T-helper 2 cell treated with Interferon-gamma antibody and Interleukin-4, amounts not matched to agents 100 ng/mL and 5 ng/mL, for 36 hours (primary cell): Measurements from ENCODE around the gene R3HDM4. TPM values are rescaled to one million over a fixed set of nuclear protein-coding genes. Genes with fewer than 3 reads are reported as not detected.

Experiments
- intact Hi-C: fragments of 100-400 bp; cut with micrococcal nuclease; formaldehyde crosslinking; loops from one replicate; pipeline ENCODE4 v1.15.1; 2023
- total RNA-seq: library from RNA; stranded (reverse); gene quantifications from 2 replicates; pipeline ENCODE4 v1.2.3, GENCODE V29; 2022

R3HDM4 gene
- total RNA-seq, 1 donor from 2014 or later: 96.4 TPM

DNA sequence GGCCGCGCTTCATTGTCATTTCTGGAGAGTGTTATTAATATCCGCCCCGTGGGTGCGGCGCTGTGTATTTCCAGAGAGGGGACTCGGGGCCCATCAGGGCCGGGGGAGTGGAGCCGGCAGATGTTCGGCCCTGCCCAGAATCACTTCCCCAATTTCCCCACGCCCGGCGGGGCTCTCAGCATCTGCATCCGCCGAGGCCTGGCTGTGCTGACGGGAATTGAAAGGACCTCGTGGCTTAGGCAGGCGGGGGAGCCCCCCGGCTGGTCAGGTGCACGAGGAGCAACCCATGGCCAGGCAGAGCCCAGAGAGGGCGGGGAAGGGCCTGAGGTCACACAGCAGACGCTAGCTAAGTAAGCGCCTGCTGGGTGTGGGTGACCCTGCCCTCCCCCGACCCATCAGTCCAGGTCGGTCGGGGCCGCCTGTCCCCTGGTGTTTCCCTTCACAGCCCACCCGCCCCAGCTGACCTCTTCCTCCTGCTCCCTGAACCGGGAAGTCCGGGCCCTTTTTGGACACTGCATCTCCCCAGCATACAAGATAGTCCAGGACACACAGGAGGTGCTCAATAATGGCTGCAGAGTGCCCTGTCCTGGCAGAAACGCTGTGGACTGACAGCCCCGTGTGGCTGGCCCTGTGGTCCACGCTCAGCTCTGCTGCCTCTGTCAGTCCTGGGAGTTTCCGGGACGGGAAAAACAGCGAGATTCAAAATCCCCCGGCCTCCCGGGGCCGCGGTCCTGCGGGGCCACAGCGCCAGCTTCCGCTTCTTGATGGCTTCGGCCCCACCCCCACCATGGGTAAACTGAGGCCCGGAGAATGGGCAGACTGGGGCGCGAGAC, 34.9 kb upstream of the R3HDM4 start:
- intact Hi-C loops: no loop called here

DNA sequence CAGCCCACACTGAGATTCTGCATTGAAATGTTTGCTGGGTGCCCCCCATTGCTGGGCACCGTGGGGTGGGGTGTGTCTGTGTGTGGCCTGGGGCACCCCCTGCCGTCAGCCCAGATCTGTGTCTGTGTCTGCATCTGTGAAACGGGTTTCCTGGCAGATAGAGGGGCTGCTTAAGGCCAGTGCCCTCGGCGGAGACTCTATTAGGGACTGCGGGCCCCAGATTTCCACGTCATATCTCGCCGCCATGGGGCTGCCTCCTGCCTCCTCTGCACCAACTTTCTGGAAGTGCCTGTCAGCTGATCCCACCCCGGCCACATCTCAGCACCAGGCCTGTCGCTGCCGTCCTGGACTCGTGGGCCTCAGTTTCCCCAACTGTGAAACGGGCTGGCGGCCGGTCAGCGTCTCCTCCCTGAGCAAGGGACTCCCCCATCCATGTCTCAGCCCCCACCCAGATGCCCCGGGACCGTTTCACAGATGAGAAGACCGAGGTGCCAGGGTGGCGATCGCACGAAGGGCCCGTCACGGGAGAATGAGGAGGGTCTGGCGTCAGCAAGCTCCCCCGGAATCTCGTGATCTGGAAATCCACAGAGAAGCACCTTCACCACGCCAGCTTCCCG, 34.2 kb upstream of the R3HDM4 start:
- intact Hi-C loops: no loop called here

DNA sequence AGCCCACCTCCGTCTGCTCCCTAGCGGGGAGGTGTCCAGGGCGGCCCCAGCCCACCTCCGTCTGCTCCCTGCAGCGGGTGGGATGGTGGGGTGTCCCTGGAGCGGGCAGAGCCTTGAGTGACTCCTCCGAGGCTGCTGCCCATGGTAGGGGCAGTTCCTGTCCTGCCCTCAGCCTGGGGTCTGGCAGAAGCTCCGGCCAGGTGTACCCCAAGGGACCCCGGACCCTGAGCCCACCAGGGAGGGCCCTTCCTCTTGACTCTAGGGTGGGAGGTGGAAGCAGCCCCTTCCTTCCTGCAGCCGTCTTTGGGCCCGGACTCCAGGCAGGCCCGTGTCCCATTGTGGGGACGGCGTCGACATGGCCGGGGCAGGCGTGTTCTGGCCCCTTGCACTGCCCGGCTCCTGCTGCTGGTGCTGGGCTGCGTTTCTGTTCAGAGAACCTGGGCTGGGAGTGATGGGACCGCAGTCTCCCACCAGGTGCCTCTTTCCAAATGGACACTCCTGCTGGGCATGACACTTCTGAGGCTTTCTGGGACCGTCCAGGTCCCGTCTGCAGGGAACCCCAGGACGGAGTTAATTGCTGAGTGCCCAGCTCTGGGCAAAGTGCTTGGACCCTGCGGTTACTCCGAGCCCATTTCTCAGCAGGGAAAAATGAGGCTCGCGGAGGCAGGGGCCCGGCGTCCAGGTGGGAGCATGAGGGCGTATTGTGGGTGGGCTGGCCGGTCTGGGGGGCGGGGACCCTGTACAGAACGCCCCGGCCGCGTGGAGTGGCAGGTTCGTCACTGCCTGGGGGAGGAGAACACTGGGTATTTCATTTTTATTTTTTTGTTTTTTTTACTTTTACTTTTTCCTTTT, 32.6 kb upstream of the R3HDM4 start:
- intact Hi-C loops: no loop called here

DNA sequence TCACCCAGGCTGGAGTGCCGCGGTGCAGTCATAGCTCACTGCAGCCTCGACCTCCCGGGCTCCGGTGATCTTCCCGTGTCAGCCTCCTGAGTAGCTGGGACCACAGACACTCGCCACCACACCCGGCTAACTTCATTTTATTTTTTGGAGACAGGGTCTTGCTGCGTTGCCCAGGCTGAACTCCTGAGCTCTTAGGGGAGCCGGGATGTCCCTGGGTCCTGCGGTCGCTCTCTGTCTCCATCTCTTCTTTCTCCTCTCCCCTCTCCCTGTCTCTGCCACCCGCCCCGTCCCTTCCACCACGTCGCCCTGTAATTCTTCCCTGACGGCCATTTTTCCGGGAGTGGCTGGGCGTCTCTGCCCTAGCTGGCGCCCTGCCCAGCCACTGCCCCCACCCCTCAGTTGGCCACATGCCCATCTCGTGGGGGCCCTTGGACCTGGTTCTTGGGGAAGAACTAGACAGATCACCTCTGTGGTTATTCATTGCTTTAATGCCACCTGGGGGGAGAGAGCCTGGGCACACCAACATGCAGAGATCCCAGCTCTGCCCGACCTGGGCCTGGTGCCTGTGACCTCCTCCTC, 31.7 kb upstream of the R3HDM4 start:
- intact Hi-C loops: no loop called here

DNA sequence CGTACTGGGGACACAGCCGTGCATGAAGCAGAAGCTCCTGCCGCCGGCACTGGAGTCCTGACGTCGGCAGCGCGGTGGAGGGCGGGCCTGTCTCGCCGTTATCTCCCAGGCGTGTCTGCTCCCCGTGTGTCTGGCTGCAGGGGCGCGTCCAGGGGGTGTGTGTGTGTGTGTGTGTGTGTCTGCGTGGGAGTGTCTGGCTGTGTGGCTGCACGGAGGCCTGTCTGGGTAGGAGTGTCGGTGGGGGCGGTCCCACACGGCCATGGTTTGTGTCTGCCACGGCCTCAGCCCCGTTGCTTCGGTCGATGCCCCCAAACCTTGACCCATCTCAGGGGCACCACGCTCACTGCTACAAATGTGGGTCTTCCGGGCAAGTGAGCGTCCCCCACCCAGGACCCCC, 31.1 kb upstream of the R3HDM4 start:
- intact Hi-C loops: no loop called here

DNA sequence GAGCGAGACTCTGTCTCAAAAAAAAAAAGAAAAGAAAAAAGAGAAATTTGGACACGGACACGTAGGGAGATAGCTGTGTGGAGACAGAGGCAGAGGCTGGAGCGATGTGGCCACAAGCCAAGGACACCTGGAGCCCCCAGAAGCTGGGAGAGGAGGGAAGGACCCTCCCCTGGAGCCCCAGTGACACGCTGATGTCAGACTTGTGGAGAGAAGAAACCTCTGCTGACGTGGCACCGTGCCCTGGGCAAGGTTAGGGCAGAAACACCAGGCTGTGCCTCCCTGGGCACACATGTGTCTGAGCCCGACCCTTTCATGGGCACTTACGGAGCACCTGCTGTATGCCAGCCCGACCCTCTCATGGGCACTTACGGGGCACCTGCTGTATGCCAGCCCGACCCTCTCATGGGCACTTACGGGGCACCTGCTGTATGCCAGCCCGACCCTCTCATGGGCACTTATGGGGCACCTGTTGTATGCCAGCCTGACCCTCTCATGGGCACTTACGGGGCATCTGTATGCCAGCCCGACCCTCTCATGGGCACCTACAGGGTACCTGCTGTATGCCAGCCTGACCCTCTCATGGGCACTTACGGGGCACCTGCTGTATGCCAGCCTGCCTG, 30.6 kb upstream of the R3HDM4 start:
- intact Hi-C loops: no loop called here

DNA sequence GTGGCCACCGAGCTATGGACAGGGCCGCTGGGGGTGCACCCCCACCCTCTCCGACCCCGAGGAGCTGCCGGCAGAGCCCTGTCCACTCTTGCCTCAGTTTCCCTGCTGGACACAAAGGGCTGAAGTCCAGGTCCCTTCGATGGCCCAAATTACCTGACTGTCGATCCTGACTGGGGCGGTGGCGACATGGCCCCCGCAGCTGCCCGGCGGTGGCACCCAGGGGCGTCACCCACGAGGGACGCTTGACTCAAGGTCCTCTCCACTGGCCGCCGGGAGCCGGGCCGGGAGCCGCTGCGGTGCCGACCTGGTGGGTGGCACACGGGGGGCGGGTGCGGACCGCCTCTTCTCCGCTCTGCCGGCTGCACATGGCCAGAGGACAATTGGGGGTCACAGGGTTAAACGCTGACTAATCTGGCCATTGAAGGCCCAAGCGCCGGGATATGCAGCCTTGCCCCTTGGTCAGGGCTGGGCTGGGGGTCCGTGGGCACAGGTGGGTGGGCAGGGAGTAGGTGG, 29.2 kb upstream of the R3HDM4 start:
- intact Hi-C loops: no loop called here

DNA sequence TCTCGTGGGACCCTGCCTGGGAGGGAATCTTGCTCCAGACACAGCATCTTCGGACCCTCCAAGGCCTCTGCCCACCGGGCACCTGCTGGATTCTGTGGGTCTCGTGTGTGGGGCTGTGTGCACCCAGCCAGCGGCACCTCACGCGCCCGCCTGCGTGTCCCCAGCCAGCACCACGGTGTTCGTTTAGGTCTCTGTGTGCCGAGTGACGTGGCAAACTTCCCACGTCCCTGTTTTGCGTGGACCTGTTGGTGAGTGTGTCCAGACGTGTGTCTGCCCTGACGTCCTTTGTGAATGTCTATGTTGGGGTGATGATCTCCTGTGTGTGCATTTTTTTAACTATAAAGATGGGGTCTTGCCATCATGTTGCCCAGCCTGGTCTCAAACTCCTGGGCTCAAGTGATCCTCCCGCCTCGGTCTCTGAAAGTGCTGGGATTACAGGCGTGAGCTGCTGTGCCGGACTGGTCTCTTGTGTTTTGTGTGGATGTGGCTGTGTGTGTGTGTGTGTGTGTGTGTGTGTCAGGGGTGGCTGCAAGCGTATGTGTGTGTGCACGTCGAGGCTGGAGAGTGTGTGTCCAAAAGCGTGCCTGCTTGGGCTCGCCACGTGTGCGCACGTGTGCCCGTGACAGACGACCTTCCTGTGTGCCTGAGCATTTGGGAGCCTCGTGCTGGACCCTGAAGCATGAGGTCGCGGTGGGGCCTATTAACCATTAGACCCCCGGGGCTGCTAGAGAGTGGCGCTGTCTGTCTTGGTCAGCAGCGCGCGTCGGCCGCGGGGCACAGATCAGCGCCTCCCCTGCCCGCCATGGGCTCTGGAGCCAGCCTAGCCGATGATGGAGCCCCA, 28.5 kb upstream of the R3HDM4 start:
- intact Hi-C loops: no loop called here

DNA sequence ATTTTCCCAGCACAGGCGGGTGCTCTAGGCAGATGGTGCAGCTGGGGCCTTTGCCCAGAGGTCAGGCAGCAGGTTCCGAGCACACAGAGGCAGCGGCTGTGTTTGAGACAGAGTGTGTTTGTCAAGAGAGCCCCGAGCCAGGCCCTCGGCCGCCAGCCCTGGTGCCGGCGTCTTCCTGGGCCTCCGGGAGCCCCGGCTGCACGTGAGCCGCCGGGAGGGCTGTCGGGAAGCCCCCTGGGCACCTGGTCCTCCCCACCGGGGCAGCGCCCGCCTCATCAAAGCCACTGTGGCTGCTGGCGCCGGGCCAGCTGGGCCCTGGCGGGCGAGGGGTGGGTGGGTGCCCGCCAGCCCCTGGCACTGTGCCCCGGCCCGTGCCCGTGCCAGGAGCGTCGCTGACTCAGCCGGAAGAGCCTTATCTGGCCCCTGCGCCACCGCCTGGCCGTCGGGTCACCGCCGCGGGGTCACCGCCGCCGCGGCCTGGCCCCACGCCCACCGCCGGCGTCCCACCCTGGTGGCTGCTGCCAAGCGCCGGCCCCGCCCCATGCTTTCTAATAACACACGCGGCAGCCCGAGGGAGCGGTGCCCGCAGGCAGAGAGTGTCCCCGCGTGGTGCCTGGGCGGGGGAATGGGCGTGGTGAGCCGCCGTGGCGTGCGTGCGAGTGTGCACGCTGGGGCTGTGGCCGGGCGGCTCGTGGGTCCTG, 27.7 kb upstream of the R3HDM4 start:
- intact Hi-C loops: no loop called here

DNA sequence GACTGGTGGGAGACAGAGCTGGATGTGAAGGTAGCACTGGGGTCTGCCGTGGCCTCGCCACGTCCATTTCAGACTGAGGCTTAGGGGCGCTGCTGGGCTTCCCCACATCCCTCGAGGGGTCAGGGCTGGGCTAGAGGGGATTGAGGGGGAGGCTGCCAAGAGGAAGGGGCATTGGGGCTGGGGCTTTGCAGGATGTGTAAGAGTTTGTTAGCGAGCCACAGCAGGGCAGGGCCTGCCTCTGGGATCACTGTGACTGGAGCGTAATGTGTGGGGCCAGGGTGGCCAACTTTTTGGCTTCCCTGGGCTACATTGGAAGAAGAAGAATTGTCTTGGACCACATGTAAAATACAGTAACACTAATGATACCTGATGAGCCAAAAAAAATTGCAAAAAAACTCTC, 26.9 kb upstream of the R3HDM4 start:
- intact Hi-C loops: no loop called here

DNA sequence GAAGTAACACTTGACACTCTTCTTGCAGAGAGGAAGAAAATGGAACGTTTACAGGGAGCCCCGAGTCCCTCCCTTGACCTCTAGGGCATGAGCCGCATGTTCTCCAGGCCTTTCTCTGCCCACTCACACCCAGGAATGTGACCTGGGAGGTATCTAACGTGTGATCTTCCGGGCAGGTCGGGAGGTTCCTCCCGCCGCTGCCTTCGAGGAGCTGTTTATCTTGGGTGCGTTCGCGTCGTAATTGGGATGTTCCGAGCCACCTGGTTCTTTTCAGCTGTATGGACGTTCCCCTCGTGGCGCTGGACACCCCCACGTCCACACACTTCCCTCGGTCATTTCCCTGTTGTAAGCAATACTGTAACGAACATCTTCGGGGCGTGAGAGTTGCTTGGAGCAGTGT, 26.4 kb upstream of the R3HDM4 start:
- intact Hi-C loops: no loop called here

DNA sequence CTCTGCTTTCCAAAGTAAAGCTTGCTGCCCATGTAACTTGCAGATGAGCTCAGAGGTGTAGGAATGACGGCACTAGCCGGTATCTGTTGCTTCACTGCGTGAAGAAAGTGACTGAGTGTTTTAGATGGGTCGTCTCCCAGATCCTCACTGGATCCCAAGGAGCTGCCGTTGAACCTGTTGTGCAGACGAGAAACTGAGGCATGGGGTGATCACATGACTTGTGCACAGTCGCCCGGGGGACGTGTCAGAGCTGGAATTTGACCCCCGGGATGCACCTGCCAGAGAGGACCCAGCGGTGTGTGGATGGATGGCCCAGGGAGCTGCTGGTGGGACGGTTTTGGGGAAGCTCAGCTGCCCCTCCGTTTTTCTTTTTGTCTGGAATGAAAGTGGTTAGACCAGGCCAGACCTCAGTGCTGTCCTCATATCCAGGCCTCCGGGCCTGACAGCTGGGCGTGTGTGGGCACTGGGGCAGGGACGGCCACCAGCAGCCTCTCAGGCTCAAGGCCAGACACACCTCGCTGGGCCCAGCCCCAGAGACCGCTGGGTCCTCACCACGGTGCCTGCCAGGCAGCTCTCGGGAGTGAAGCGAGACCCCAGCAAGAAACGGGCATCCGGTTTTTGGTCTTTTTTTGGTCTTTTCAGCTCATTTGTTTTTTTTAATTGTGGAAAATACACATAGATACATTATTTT, 25.4 kb upstream of the R3HDM4 start:
- intact Hi-C loops: no loop called here

DNA sequence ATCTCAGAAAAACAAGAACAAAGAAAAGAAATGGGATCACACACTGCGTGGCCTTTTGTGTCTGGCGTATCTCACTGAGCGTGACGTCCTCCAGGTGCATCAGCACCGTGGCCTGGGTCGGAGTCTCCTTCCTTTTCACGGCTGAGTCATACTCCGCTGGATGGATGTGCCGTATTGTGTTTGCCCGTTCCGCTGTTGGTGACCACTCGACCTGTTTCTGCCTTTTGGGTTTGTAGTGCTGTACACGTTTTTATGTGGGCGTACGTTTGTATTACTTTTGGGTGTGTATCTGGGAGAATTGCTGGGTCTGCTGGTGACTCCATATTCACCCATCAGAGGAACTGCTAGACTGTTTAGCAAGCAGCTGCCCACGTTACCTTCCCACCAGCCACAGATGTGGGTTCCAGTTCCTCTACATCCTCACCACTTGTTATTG, 24.3 kb upstream of the R3HDM4 start:
- intact Hi-C loops: no loop called here

DNA sequence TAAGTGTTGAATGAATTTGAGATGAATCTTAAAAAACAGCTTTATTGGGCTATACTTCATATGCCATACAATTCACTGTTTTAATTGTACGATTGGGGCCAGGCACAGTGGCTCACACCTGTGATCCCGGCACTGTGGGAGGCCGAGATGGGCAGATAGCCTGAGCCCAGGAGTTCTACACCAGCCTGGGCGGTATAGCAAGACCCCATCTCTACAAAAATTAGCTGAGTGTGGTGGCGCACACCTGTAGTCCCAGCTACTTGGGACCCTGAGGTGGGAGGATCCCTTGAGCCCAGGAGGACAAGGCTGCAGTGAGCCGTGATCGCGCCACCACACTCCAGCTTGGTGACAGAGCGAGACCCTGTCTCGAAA, 23.1 kb upstream of the R3HDM4 start:
- intact Hi-C loops: no loop called here

DNA sequence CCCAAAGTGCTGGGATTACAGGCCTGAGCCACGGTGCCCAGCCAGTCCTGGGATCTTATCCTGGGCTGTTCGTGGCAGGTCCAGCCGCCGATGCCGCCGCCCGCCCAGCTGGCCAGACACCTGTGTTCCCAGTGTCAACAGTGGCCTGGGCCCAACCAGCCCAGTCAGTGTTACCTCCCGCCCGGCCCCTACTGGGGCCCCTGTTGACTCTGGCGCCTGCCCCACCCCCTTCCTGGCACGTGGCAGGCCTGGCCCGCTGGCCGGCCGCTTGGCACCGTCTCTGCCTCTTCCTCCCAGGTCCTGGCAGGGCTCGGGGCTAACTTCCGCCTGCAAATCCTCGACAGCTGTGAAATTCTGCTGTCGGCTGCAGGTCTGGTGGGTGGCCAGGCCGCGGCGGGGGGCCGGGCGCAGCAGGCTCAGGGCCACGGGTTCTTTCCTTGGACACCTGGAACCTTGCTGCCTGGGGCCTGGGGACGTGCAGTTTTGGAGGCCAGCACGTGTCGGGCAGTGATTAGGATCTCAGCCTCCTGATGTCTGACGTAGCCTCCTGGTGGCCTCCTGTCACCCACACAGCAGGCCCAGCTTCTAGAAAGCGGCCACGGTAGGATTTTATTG, 22.0 kb upstream of the R3HDM4 start:
- intact Hi-C loops: no loop called here

DNA sequence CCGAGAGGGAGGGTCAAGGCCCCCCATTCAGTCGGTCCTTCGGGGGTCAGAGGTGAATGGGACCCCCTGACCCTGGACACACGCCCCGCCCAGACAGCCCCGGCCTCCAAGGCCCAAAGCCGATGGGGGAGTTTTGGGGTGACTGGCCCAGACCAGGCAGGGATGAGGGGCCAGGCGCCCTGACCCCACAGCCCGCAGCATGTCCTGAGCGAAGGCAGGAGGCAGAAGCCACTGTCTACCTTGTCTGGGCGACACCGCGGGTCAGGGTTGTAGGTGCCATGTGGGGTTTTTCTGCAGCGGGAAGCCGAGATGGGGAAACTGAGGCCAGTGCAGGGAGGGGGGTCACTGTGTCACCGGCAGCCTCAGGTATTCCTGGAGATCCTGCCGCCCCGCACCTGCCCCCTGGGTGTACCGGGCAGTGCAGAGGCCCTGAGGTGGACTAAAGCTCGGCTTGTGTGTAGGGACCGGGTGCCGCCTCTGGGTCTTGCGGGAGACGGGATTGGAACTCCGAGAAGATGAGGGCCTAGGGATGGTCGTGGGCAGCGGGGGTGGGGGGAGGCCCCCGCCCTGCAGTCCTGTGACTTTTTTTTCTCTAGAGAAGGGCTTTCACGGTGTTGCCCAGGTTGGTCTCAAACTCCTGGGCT, 21.3 kb upstream of the R3HDM4 start:
- intact Hi-C loops: no loop called here

DNA sequence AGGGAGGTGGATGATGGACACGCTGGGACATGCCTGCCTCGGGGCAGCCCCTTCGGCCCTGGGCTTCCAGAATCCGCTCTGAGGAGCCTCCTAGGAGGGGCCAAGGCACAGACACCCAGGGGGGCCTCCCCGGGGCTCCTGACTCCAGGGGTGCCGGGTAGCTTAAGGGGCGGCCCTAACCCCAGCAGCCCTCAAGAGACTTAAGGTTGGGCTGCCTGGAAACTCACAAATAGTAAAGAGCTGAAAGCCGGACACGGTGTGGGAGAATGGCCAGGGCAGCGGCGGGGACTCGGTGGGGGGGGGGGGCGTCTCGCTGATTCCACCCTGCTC, 20.5 kb upstream of the R3HDM4 start:
- intact Hi-C loops: no loop called here
